Measurements from ENCODE around the gene ACRBP. TPM values are rescaled to one million over a fixed set of nuclear protein-coding genes. Genes with fewer than 3 reads are reported as not detected.

The ACRBP gene
- total and polyA plus RNA-seq, 2 donors (not counting 3 experiments of a cell fraction or from before 2014, with no cell fraction given) = 1.3 to 5.7 TPM

DNA sequence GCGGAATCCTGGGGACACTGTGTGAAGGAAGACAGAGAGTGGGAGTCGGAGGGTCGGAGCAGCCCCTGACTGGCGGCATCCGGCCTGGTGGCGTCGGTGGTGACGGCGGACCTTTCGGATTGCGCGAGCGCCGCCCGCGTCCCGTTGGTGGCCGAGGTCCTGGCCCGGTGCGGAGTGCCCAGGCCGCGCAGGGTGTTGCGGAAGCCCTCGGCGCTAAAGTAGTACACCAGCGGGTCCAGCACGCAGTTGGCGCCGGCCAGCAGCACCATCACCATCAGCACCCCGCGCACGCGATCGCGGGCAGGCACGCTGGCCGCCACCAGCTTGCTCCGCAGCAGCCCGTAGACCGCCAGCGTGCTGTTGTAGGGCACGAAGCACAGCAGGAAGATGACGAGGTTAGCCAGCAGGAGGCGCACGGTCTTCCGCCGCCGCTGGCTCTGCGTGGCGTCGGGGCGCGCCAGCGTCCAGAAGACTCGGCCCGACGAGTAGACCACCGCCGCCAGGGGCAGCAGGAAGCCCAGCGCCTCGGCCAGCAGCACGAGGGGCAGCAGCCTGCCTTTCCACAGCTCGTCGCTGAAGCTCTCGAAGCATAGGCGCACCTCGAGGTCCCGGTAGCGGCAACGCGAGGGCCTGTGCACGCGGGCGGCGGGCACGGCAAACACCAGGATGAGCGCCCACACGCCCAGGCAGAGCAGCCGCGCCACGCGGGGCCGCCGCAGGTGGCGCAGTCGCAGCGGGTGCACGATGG, 26.9 kb downstream of the ACRBP start:
- ChIA-PET CTCF (interaction anchor here (0.6 to 4.8 kb wide), 34 partner anchors 9 to 231 kb away, joined by 3 to 63 read pairs (median 4); partner anchors contain the start of genes ACRBP, CDCA3, COPS7A and LPAR5), POLR2A (interaction anchor here (1.0 kb wide), 1 partner anchor 146 kb away, joined by 3 read pairs; the partner anchor contains the start of gene PTMS)
- intact Hi-C loops (cut with micrococcal nuclease) (loop anchor here (1.0 to 2.0 kb wide), 2 partner anchors 18 to 43 kb away; partner anchors contain the start of gene ING4), dilution Hi-C loops (cut with MboI; ENCODE audit: extremely low pct_ligation_motif_present, low sequenced_read_pairs) (no loop called here)
- BruUV-seq (replicated peaks) = no TSS peak
- DNase-seq (ENCODE audit: low read depth, low spot score) (peak; percentile 79), FAIRE-seq (peak; percentile 49)
- TF ChIP-seq POLR2AphosphoS5 (IDR thresholded peaks at IDR 0.05; ENCODE audit: insufficient read depth, low read depth, low read length) = peak; percentile 52
- TF ChIP-seq GATA2 (IDR thresholded peaks at IDR 0.05; ENCODE audit: insufficient read depth, insufficient read length, low read depth, low read length) = no peak
- TF ChIP-seq CTCF (IDR thresholded peaks at IDR 0.05; ENCODE audit: extremely low read depth in 1 of 2, insufficient read depth in 1 of 2, low read depth in 1 of 2, low read length in 2 of 2) = peak; percentile 85 to 89
- TF ChIP-seq FOS (IDR thresholded peaks at IDR 0.05; ENCODE audit: borderline replicate concordance, insufficient read depth, low read length) = no peak
- TF ChIP-seq MAX (IDR thresholded peaks at IDR 0.05; ENCODE audit: insufficient read depth, insufficient read length) = peak; percentile 60
- no peak for TF ChIP-seq JUN (IDR thresholded peaks at IDR 0.05; ENCODE audit: borderline replicate concordance, insufficient read depth, insufficient read length, low read depth)
- no peak for TF ChIP-seq POLR2A (IDR thresholded peaks at IDR 0.05; ENCODE audit: low read depth, low read length)
- TF ChIP-seq EZH2 (IDR thresholded peaks at IDR 0.05; ENCODE audit: borderline replicate concordance, low read depth, low read length, severe bottlenecking) = no peak
- no peak for TF ChIP-seq MYC (IDR thresholded peaks at IDR 0.05; ENCODE audit: low read depth, low read length)
- Histone ChIP-seq H3K9me3 (replicated peaks; ENCODE audit: control insufficient read depth, insufficient read depth, low read length) (no peaks in the 10 kb centered on the region), H3K27me3 (ENCODE audit: control insufficient read depth in 2 of 2, insufficient read depth in 2 of 2, low read length in 2 of 2) (no peaks in the 10 kb centered on the region), H3K9ac (replicated peaks; ENCODE audit: extremely low read depth, insufficient read depth, low read length) (no peak overlapping the region), H3K79me2 (ENCODE audit: control insufficient read depth, insufficient read depth, low read length) (no peaks in the 10 kb centered on the region), H3K4me3 (replicated peaks in 1 of 3; ENCODE audit: insufficient read depth in 1 of 3, low read depth in 1 of 3, low read length in 3 of 3) (peak overlapping the region in 1 of 3 experiments; percentile 6), H2AFZ (ENCODE audit: low read depth, low read length) (peak overlapping the region; percentile 78), H3K4me1 (ENCODE audit: control insufficient read depth, extremely low read depth, insufficient read depth, low read length) (no peaks in the 10 kb centered on the region), H3K4me2 (ENCODE audit: insufficient read depth, low read length) (no peak overlapping the region), H3K36me3 (ENCODE audit: control insufficient read depth in 2 of 2, extremely low read depth in 1 of 2, insufficient read depth in 2 of 2, low read length in 2 of 2) (no peaks in the 10 kb centered on the region), H3K27ac (ENCODE audit: insufficient read depth, low read depth, low read length) (no peak overlapping the region), H3K9me1 (replicated peaks; ENCODE audit: control insufficient read depth, extremely low read depth, insufficient read depth, low read length) (no peaks in the 10 kb centered on the region), H4K20me1 (replicated peaks; ENCODE audit: control insufficient read depth, extremely low read depth, insufficient read depth, low read length) (no peaks in the 10 kb centered on the region)
